Measurements from ENCODE around the gene POLD1.

POLD1 gene

DNA sequence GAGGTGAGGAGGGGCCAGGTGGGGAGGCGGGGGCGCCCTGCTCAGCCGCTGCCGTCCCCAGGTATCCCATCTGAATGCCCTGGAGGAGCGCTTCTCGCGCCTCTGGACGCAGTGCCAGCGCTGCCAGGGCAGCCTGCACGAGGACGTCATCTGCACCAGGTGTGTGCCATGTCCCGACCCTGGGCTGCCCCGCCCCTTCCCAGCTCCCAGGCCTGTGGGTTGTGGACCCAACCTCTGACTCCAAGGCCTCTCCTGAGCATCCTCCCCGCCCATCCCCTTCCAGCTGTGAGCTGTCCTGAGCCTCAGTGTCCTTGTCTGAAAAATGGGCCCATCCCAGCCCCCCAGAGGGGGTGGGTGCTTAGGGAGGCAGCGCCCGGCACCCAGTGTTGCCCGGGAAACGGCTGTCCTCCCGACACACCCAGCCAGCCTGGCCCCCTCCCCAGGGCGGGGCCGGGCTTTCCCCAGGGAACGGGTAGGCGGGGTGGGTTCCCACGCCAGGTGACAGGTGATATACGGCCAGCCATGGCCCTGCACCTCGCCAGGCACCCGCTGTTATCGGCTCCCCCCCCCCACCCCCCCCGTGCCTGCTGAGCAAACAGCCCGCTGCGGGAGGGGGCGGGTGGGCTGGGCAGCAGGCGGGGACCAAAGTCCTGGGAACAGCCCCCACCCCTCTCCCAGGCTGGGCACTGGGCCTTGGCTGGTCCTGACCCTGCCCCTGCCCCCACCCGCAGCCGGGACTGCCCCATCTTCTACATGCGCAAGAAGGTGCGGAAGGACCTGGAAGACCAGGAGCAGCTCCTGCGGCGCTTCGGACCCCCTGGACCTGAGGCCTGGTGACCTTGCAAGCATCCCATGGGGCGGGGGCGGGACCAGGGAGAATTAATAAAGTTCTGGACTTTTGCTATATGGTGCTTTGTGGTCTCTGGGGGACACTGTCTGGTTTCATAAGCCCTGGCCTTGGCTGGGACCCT, 33.2 kb downstream of the POLD1 start:
- DNase-seq (ENCODE audit: low read depth in 3 of 3, low spot score in 1 of 3) = no peak

DNA sequence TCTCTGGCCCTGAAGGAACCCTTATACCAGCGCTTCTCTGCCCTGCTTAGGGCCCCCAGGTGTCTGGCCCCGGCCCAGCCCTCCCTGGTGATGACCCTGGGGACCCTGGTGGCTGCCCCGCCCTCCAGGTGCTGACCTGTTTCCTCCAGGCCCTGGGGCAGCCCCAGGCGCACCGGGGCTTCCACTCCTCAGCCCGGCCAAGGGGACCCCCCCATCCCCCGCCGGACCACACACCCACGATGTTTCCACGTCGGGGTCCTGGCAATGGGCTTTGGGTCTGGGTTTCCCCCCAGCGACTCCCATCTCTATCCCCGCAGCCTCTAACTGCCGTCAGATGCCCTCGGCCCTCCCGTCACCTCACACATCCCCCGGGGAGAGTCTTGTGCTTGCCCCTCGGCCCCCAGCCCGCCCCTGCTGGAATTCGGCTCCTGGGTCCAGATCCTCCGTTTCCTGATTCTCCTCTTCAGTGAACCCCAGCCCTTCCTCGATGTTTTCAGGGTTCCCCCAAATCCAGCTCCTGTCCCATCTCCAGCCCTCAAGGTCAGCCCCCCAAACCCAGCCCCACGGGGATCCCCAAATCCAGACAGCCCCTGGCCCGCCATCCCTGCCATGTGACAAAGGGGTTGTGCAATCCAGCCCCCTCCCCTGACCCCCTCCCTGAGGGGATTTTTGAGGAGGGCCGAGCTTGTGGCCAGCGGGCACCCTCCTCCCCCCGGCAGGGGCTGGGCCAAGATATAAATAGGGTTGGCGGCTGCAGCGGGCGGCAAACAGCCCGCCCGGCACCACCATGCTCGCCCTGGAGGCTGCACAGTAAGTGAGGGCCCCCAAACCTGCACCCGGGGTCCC, 34.3 kb downstream of the POLD1 start, which contains the start of gene SPIB:
Gene SPIB, plus strand, starts transcription at position 763 of the 846 bp plus-strand sequence. Its CDS starts 25 bp downstream, at position 788.
- DNase-seq (ENCODE audit: low read depth in 3 of 3, low spot score in 1 of 3) = no peak

DNA sequence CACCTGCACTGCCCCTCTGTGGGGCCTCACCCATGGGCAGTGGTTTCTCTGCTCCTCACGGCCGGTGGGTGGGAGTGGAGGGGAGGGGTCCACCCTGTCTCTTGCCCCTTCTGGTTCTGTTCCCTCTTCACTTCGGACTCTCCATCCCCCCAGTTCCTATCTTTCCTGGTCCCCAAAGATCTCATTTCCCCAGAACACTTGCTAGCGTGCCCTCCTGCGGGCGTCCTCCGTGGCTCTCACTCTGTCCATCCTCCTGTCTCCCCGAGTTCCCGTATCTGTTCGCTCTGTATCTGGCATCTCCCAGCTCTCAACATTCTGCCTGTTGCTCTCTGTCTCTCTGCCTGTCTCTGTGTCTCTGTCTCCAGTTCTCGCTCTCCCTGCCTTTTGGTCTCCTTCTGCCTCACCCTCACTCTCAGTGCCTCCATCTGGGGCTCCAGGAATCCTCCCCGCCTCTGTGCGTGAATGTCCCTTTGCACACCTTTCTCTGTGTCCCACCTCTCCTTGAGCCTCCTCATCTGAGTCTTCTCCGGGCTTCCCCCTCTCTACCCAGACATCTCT, 35.0 kb downstream of the POLD1 start:
- no peak for DNase-seq (ENCODE audit: low read depth in 3 of 3, low spot score in 1 of 3)

DNA sequence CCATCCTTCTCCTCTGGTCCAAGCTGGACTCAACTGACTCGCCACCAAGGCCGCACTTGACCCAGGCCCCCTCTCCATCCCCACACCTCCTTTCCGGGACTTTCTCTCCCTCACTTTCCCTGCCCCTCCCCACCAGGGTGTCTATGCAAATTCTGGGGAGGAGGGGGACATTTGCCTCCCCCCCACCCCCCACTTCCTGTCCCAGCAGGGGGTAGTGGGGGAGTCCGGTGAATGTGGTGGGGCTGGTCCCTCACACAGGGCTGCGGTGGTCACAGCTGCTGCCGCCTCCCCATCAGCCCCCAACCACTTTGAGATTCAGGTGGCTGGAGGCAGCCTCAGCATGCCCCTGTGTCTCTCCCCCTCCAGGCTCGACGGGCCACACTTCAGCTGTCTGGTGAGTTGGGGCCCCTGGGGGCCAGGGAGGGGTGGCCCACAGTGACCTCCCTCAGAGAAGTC, 35.5 kb downstream of the POLD1 start:
- DNase-seq (ENCODE audit: low read depth in 3 of 3, low spot score in 1 of 3) = no peak

DNA sequence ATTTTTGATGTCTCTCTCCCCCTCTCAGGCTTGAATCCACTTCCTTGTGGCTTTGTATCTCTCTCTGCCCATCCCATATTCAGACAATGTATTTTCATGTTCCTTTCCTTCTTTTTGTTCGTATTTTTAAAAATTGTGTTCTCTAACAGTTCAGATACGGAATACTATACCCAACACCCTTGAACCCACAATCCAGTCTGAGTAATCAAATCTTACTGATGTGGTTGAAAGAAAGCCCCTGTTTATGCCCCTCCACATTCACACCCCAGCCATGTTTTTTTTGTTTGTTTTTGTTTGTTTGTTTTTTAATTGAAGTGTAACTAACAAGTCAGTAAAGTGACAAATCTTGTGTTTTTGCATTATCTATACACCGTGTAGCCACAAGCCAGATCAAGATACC, 36.0 kb downstream of the POLD1 start:
- DNase-seq (ENCODE audit: low read depth in 3 of 3, low spot score in 1 of 3) = no peak

DNA sequence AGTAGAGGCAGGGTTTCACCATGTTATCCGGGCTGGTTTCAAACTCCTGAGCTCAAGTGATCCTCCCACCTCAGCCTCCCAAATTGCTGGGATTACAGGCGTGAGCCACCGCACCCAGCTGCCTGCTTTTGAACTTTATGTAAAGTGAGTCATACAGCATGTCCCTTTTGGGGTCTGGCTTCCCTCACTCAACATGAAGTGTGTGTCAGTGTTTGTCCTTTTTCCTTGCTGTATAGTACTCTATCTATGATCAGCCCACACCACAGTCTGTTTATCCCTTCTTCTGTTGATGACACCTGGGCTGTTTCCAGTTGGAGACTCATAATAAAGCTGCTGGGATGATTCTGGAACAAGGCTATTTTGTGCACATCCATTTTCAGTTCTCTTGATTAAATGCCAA, 36.7 kb downstream of the POLD1 start:
- DNase-seq (ENCODE audit: low read depth in 3 of 3, low spot score in 1 of 3) = no peak

DNA sequence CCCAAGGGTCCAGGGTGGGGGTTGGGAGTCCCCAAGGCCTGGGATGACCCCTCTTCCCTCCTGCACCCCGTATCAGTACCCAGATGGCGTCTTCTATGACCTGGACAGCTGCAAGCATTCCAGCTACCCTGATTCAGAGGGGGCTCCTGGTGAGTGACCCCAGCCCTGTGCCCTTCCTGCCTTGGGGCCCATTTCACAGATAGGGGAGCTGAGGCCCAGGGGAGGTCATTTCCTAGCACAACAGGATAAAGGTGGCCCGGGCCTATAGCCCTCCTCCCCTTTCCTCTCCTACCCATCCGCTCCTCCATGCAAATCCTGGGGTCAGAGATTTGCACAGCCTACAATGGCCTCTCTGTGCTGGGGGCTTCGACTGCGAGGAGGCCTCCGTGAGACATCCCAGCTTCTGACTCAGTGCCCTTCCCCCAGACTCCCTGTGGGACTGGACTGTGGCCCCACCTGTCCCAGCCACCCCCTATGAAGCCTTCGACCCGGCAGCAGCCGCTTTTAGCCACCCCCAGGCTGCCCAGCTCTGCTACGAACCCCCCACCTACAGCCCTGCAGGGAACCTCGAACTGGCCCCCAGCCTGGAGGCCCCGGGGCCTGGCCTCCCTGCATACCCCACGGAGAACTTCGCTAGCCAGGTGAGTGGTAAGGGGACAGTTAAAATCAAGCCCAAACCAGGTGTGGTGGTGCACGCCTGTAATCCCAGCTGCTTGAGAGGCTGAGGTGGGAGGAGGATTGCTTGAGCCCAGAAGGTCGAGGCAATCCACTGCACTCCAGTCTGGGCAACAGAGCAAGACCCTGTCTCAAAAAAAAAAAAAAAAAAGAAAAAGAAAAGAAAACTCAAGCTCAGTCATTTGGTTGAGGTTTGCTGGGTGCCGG, 38.5 kb downstream of the POLD1 start:
- DNase-seq (ENCODE audit: low read depth in 3 of 3, low spot score in 1 of 3) = no peak

DNA sequence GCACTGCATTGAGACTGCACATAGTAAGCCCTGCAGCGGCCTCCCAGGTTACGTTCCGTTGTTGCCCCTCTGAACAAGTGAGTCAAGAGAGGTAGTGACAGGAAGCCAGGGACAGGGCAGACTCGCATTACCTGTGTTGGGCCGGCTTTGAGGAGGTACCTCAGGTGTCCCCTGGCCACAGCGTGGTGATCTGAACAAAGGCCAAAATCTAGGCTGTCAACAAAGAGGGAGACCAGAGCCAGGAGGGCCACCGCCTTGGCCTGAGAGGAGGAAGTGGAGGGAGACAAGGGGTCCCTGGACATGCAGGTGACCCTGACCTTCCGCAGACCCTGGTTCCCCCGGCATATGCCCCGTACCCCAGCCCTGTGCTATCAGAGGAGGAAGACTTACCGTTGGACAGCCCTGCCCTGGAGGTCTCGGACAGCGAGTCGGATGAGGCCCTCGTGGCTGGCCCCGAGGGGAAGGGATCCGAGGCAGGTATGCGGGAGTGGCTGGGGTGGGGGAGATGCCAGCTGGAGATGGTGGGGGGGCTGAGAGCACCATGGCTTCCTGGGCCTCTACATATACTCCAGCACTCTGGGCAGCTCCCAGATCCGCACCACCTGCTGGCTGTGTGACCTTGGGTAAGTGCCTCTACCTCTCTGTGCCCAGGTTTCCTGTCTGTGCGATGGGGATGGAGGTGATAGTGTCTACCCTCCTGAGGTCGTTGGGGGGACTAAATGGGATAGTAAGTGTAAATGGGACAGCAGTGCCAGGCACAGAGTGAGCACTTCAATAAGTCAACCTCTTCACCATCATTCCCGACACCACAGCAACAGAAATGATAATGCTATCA, 39.3 kb downstream of the POLD1 start:
- DNase-seq (ENCODE audit: low read depth in 3 of 3, low spot score in 1 of 3) = no peak

DNA sequence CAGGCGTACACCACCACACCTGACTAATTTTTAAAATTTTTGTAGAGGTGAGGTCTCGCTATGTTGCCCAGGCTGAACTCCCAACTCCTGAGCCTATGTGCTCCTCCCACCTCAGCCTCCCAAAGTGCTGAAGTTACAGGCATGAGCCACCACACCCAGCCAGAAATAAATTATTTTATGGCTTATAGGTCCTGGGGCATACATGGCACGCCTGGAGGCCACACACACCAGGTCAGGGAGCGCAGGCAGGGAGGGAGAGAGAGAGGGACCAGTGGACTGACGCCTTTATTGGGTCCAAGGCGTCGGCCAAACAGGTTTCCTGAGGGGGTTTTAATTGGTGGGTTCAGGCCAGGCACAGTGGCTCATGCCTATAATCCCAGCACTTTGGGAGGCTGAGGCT, 41.4 kb downstream of the POLD1 start:
- no peak for DNase-seq (ENCODE audit: low read depth in 3 of 3, low spot score in 1 of 3)

DNA sequence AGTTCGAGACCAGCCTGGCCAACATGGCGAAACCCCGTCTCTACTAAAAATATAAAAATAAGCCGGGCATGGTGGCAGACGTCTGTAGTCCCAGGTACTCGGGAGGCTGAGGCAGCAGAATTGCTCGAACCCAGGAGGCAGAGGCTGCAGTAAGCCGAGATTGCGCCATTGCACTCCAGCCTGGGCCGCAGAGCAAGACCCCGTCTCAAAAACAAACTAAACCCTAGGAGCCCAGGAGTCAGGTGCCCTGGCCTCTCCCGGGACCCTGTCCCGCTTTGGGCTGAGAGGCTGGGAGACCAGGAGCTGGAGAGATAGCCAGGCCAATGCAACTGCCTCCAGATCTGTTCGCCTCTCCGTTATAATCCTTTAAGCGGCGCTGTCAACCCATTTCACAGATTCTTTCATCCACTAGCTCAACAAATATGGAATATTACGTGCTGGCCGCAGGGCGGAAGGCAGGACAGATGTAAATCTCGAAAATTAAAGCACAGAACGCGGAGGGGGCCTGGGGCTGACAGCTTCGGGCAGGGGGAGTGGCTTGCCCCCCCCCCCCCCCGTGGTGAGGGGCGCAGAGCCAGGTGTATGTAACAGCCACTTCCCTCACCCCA, 43.3 kb downstream of the POLD1 start:
- no peak for DNase-seq (ENCODE audit: low read depth in 3 of 3, low spot score in 1 of 3)

DNA sequence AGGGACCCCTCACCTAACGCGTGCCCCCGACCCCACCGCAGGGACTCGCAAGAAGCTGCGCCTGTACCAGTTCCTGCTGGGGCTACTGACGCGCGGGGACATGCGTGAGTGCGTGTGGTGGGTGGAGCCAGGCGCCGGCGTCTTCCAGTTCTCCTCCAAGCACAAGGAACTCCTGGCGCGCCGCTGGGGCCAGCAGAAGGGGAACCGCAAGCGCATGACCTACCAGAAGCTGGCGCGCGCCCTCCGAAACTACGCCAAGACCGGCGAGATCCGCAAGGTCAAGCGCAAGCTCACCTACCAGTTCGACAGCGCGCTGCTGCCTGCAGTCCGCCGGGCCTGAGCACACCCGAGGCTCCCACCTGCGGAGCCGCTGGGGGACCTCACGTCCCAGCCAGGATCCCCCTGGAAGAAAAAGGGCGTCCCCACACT, 43.9 kb downstream of the POLD1 start:
- DNase-seq (ENCODE audit: low read depth in 3 of 3, low spot score in 1 of 3) = peak in 1 of 3 donors; percentile 25

DNA sequence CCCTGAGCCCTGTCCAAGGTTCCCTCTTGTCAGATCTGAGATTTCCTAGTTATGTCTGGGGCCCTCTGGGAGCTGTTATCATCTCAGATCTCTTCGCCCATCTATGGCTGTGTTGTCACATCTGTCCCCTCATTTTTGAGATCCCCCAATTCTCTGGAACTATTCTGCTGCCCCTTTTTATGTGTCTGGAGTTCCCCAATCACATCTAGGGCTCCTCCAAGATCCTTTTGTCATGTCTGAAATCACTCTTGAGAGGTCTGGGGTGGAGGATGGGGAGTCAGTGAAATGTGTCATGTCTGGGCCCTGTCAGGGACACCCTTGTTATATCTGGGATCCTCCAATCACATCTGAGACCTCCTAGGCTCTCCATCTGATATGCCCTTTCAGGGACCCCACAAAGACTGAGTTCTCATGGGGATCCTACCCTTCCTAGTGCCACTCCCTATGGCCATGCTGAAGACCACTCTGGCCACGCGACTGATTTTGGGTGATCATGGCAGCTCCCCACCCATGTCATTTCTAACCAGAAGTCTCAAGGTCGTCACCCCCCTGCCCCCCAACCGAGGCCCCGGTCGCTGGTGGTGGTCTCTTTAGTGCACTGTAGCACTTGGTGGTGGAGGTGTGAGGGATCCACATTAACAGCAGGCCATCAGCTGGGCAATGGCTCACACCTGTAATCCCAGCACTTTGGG, 44.8 kb downstream of the POLD1 start:
- no peak for DNase-seq (ENCODE audit: low read depth in 3 of 3, low spot score in 1 of 3)

DNA sequence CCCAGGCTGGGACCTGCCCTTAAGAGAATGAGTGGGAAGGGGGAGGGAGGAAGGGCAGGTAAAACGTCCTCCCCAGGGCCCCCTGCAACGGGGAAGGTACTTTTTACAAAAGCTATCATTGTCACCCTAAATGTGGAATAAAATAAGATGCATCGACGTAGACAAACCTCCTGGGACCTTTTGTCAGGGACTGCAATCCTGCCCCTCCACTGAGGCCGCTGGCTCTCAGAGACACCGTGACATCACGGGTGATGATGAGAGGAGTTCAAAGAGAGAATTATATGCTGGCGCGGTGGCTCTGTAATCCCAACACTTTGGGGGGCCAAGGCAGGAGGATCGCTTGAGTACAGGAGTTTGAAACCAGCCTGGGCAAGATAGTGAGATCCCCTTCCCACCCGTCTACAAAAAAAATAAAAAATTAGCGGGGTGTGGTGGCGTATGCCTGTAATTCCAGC, 46.8 kb downstream of the POLD1 start:
- no peak for DNase-seq (ENCODE audit: low read depth in 3 of 3, low spot score in 1 of 3)

DNA sequence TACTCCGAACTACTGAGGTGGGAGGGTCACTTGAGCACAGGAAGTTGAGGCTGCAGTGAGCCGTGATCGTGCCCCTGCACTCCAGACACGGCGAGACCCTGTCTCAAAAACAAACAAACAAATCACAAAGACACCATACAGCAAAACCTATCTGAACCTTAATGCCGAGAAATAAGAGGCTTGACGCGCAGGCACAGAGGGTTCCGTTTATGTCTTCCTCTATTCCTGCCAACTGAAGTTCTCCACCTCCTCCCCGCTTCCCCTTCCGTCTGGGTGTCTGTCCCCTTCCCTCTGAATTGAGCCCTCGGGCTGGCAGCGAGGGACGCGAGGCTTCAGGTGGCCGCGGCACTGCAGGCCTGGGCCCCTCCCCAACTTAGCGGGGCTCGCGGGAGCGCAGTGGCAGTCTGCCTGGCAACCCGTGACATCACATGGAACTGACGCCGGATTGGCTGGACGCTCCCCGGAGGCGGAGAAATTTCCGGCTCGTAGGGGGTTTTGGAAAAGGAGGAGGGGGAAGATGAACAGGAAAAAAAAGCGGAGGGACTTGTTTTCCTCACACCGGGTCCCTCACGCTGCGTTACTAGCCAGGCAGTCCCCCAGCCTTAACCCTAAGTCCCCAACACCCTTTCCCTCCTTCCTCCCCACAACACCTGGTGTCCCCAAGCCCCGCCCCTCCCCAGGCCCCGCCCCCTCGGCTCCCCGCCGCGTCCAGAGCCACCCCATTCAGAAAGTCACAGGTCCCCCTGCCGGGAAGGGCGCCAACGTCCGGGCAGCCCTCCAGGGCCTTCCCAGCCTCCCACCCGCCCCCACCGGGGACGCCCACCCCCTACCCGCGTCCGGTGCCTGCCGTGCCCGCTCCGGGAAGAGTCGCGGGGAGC, 47.4 kb downstream of the POLD1 start:
- DNase-seq (ENCODE audit: low read depth in 3 of 3, low spot score in 1 of 3) = peak; percentile 68 to 91 (median 81)

DNA sequence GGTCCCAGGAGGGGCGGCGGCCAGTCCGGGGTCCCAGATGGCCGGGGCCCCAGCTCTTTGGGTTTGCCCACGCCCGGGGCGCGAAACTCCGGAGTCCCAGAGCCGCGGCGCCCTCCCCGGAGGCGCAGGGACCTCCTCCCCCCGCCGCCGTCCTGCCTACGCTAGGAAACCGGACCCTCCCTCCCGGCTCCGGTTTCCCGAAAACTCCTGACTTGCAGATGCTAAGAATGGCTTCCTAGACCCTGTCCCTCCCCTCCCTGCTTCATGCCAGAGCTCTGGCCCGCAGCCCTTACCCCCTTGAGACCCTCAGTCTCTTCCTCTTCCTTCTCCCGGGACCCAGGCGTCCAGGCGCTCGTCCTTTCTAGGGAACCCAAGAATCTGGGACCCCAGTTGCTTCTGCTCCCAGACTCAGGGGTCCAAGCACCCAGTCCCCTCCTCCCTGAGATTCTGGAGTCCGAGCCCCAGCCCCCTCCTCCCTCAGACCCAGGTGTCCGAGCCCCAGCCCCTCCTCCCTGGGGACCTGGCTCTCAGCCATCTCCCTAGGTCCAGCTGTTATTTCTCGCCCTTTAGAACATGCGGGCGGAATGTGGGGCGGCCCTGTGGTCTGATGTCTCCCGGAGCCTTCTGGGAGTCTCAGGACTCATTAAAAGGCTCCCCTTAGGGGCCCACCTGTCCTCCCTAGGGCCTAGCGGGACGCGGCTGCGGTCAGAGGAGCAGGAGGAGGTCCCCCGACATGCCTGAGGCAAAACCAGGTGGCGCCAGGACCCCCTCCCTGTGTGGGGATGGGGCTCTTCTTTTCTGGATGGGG, 48.3 kb downstream of the POLD1 start, which contains the start of gene MYBPC2:
Gene MYBPC2, plus strand, starts transcription at position 672 of the 808 bp plus-strand sequence. Its CDS starts 62 bp downstream, at position 734.
- DNase-seq (ENCODE audit: low read depth in 3 of 3, low spot score in 1 of 3) = no peak
